ENCODE results near the gene SLC17A4.

- no peak for TF ChIP-seq POLR2A (IDR thresholded peaks at IDR 0.05; ENCODE audit: extremely low read depth, insufficient read length)
- TF ChIP-seq, protein P1, sequence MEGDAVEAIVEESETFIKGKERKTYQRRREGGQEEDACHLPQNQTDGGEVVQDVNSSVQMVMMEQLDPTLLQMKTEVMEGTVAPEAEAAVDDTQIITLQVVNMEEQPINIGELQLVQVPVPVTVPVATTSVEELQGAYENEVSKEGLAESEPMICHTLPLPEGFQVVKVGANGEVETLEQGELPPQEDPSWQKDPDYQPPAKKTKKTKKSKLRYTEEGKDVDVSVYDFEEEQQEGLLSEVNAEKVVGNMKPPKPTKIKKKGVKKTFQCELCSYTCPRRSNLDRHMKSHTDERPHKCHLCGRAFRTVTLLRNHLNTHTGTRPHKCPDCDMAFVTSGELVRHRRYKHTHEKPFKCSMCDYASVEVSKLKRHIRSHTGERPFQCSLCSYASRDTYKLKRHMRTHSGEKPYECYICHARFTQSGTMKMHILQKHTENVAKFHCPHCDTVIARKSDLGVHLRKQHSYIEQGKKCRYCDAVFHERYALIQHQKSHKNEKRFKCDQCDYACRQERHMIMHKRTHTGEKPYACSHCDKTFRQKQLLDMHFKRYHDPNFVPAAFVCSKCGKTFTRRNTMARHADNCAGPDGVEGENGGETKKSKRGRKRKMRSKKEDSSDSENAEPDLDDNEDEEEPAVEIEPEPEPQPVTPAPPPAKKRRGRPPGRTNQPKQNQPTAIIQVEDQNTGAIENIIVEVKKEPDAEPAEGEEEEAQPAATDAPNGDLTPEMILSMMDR (IDR thresholded peaks at IDR 0.05; ENCODE audit: low read depth, low read length): no peak
- no peak for TF ChIP-seq MYC (IDR thresholded peaks at IDR 0.05; ENCODE audit: low read depth, low read length)
- TF ChIP-seq, protein P2, sequence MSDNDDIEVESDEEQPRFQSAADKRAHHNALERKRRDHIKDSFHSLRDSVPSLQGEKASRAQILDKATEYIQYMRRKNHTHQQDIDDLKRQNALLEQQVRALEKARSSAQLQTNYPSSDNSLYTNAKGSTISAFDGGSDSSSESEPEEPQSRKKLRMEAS (IDR thresholded peaks at IDR 0.05; ENCODE audit: low read depth, low read length): no peak
Measured at GRCh38 chr6:25821341-25821740, 66.8 kb downstream of the SLC17A4 start.
